COR-L47 (cell line): ENCODE results near the gene UGT1A4.
"Not testable (repeated sequence)": the region's sequence is repeated elsewhere in the genome, so short reads cannot be mapped to it uniquely, and the experiment has no call there.

Experiments
- DNase-seq: peaks from one replicate; lab custom pipeline; 2025; lab: John Stamatoyannopoulos, UW

Gene UGT1A4

GRCh38 chr2:233700028-233700635, 18.4 kb upstream of the UGT1A4 start:
- no peak for DNase-seq

- DNase-seq = not testable (repeated sequence)
These were observed 17.7 kb upstream of the UGT1A4 start for GRCh38 chr2:233700842-233701241.

- no peak for DNase-seq
These were observed 16.3 kb upstream of the UGT1A4 start for GRCh38 chr2:233702238-233702637.

- no peak for DNase-seq
These were observed 12.5 kb upstream of the UGT1A4 start for GRCh38 chr2:233705911-233706506.

- no peak for DNase-seq
These were observed 11.8 kb upstream of the UGT1A4 start for GRCh38 chr2:233706720-233707119.

- DNase-seq = no peak
These were observed 10.4 kb upstream of the UGT1A4 start for GRCh38 chr2:233707940-233708644.

- no peak for DNase-seq
These were observed 9.6 kb upstream of the UGT1A4 start for GRCh38 chr2:233708942-233709341.

GRCh38 chr2:233711312-233712008, 7.1 kb upstream of the UGT1A4 start:
- DNase-seq = peak; percentile 67

- DNase-seq = no peak
These were observed 5.8 kb upstream of the UGT1A4 start, which contains the start of gene UGT1A5 for GRCh38 chr2:233712611-233713261. UGT1A5 (plus strand) TSS chr2:233712907; CDS start chr2:233712992, 85 bp downstream.

GRCh38 chr2:233713262-233713615, 5.3 kb upstream of the UGT1A4 start:
- no peak for DNase-seq

- DNase-seq = no peak
These were observed 4.4 kb upstream of the UGT1A4 start for GRCh38 chr2:233714121-233714520.

GRCh38 chr2:233728723-233729301, 10.3 kb downstream of the UGT1A4 start, which contains the start of gene UGT1A3:
UGT1A3 (plus strand) TSS chr2:233729042; CDS start chr2:233729127, 85 bp downstream.
- no peak for DNase-seq

- not testable (repeated sequence) for DNase-seq
These were observed 18.5 kb downstream of the UGT1A4 start for GRCh38 chr2:233736868-233737653.

GRCh38 chr2:233740870-233741269, 22.3 kb downstream of the UGT1A4 start:
- DNase-seq = no peak

- DNase-seq = no peak
These were observed 25.1 kb downstream of the UGT1A4 start for GRCh38 chr2:233743464-233744259.

- no peak for DNase-seq
These were observed 26.7 kb downstream of the UGT1A4 start for GRCh38 chr2:233745073-233745755.

GRCh38 chr2:233745838-233746237, 27.3 kb downstream of the UGT1A4 start:
- DNase-seq = not testable (repeated sequence)

- DNase-seq = no peak
These were observed 28.1 kb downstream of the UGT1A4 start for GRCh38 chr2:233746475-233747282.

- DNase-seq = no peak
These were observed 28.7 kb downstream of the UGT1A4 start for GRCh38 chr2:233747283-233747544.
